ENCODE results near the gene P4HA2. TPM values are rescaled to one million over a fixed set of nuclear protein-coding genes. Genes with fewer than 3 reads are reported as not detected.

Gene P4HA2
- total RNA-seq, 3 donors from 2014 or later = 0.86 to 3.5 (median 1.3) TPM

DNA sequence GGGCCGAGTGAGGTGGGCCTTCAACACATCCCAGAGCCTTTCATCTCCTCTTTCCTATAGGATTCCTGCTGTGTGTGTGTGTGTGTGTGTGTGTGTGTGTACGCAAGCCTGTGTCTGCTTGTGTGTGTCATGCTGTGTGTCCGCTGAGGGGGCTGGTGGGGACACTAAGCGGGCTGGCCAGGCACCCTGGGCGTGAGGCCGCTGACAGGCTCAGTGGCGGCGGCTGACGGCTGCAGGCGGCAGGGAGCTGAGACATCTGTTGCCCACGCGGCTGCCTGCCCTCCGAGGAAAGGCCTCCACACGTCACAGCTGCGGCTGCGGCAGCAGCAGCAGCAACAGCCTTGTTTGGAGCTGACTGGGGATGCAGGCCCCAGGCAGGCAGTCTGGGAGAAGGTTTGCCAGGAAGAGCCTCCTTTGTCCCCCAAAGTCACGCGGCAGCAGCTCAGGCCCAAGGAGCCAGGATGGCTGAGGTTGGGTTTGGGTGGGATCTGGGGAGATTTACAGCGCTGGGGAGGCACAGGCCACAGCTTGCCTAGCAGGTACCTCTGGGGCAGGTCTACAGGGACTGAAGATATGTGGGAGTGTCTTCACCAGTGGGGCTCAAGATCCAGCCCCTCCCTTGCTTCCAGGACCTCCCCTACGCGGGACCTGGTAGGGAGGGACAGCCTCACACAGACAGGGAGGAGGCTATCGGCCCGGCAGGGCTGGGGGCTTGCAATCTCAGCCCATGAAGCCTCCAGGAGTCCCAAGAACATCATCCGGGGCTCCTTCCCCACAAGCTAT lies 31.6 kb upstream of the P4HA2 start:
- Mint-ChIP-seq H3K4me3 (no peak overlapping the region), H3K36me3 (ENCODE audit: insufficient read depth) (no peaks in the 10 kb centered on the region), H3K9me3 (no peaks in the 10 kb centered on the region), H3K4me1 (ENCODE audit: low read depth) (peaks cover 12% of the 10 kb centered on the region), H3K27me3 (ENCODE audit: low read depth) (peaks cover 17% of the 10 kb centered on the region)
- ATAC-seq (no peak), DNase-seq (no peak)

DNA sequence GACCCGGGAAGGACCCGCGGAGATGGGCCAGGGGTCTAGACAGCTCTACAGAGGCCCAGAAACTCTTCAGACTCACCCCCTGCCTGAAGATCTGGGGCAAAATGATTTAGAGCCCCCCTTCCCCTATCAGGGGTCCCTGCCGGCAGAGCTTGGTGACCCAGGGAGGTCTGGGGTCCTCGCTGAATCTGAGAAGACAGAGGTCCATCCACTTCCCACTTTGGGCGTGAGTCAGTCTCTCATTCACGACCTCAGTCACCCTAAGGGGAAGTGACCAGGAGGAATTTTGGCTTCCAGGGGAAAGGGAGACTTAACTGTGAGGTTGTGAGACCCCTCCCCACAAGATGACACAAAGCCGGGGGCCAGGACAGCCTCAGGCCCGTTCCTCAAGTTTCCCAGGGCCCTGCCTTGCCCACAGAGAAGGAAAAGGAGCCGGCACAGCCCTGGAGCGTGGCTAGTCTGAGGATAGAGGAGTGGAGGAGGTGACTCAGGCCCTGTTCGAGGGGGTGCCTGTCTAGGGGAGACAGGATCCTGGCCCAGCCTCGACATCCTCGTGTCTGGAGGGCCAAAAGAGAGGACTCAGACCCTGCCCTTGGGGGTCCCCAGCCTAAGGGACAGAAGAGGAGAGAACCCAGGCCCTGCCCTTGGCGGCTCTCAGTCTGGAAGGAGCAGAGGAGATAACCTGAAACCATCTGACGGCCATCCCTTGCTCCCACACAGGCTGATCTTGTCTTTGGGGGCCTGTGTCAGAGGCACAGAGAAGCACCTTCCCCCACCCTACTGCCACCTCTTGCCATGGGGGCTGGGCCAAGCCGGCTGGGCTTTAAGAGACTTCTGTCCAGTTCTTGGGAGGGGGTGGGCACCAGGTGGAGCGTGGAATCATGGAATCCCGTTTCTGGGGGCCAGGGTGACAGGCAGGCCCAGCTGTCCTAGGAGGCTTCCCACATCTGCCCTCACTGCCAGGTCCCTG lies 30.7 kb upstream of the P4HA2 start:
- DNase-seq (no peak), ATAC-seq (no peak)
- Mint-ChIP-seq H3K4me3 (no peak overlapping the region), H3K9me3 (no peaks in the 10 kb centered on the region), H3K36me3 (ENCODE audit: insufficient read depth) (no peaks in the 10 kb centered on the region), H3K4me1 (ENCODE audit: low read depth) (peaks cover 9% of the 10 kb centered on the region), H3K27me3 (ENCODE audit: low read depth) (peaks cover 17% of the 10 kb centered on the region)

- DNase-seq = no peak
- peaks cover 17% of the 10 kb centered on the region for H3K27me3 Mint-ChIP-seq (ENCODE audit: low read depth)
- H3K36me3 Mint-ChIP-seq (ENCODE audit: insufficient read depth) = no peaks in the 10 kb centered on the region
- H3K4me1 Mint-ChIP-seq (ENCODE audit: low read depth) = peaks cover 9% of the 10 kb centered on the region
- no peak within 1 kb of the TSS for H3K4me3 Mint-ChIP-seq
- H3K9me3 Mint-ChIP-seq = no peaks in the 10 kb centered on the region
- ATAC-seq = no peak
Observed at GRCh38 chr5:132257131-132258101, 29.8 kb upstream of the P4HA2 start, which contains the start of gene PDLIM4. TSS of gene PDLIM4 (plus strand) at chr5:132257696. CDS start at chr5:132257735, 39 bp downstream.

GRCh38 chr5:132256783-132257130 lies 29.1 kb upstream of the P4HA2 start:
- ATAC-seq (no peak), DNase-seq (no peak)
- H3K27me3 Mint-ChIP-seq (ENCODE audit: low read depth) = peaks cover 17% of the 10 kb centered on the region
- H3K4me1 Mint-ChIP-seq (ENCODE audit: low read depth) = peaks cover 9% of the 10 kb centered on the region
- H3K4me3 Mint-ChIP-seq = no peak overlapping the region
- H3K36me3 Mint-ChIP-seq (ENCODE audit: insufficient read depth) = no peaks in the 10 kb centered on the region
- no peaks in the 10 kb centered on the region for H3K9me3 Mint-ChIP-seq

DNA sequence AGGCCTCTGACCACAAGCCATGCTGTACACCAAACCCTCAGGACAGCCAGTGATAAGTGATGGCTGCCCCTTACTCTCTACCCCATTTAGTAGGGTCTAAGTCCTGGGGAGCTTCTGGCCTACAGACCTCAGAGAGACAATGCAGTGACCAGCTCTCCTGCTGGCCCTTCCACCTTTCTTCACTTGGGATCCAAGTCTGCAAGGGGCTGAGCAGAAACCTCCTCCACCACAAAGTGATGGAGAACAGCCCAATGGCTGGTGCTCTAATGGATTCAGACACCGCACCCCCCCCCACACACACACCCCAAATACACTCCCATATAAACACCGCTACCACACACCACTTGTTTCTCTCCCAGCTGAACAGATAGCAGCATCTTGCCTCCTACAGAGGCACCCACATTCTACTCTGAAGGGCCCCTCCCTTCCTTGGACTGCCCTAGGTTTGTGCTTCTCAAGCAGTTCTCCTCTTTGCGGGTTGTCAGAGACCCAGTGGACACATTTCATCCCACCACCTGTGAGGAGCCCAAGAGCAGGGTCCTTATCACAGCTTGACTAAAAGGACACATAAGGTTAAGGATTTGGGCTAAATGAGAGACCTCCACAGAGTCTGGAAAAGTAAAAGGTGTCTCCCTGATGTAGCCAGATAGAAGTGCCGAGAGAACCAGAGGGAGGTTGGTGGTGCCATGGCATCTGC lies 28.6 kb upstream of the P4HA2 start:
- ATAC-seq (no peak), DNase-seq (no peak)
- Mint-ChIP-seq H3K4me1 (ENCODE audit: low read depth) (peaks cover 9% of the 10 kb centered on the region), H3K36me3 (ENCODE audit: insufficient read depth) (no peaks in the 10 kb centered on the region), H3K9me3 (no peaks in the 10 kb centered on the region), H3K4me3 (no peak overlapping the region), H3K27me3 (ENCODE audit: low read depth) (peaks cover 17% of the 10 kb centered on the region)

- H3K4me1 Mint-ChIP-seq (ENCODE audit: low read depth) = no peaks in the 10 kb centered on the region
- H3K36me3 Mint-ChIP-seq (ENCODE audit: insufficient read depth) = no peaks in the 10 kb centered on the region
- no peaks in the 10 kb centered on the region for H3K9me3 Mint-ChIP-seq
- DNase-seq = no peak
- no peak overlapping the region for H3K4me3 Mint-ChIP-seq
- peaks cover 17% of the 10 kb centered on the region for H3K27me3 Mint-ChIP-seq (ENCODE audit: low read depth)
- ATAC-seq = no peak
Observed at GRCh38 chr5:132254321-132254977, 26.8 kb upstream of the P4HA2 start.

GRCh38 chr5:132253452-132254320 lies 26.0 kb upstream of the P4HA2 start:
- no peak for ATAC-seq
- Mint-ChIP-seq H3K4me1 (ENCODE audit: low read depth) (no peaks in the 10 kb centered on the region), H3K27me3 (ENCODE audit: low read depth) (peaks cover 17% of the 10 kb centered on the region), H3K36me3 (ENCODE audit: insufficient read depth) (no peaks in the 10 kb centered on the region), H3K4me3 (no peak overlapping the region), H3K9me3 (no peaks in the 10 kb centered on the region)
- no peak for DNase-seq

GRCh38 chr5:132253008-132253441 lies 25.4 kb upstream of the P4HA2 start:
- no peak for DNase-seq
- peaks cover 14% of the 10 kb centered on the region for H3K27me3 Mint-ChIP-seq (ENCODE audit: low read depth)
- no peak for ATAC-seq
- H3K9me3 Mint-ChIP-seq = no peaks in the 10 kb centered on the region
- H3K36me3 Mint-ChIP-seq (ENCODE audit: insufficient read depth) = no peaks in the 10 kb centered on the region
- H3K4me1 Mint-ChIP-seq (ENCODE audit: low read depth) = no peaks in the 10 kb centered on the region
- no peak overlapping the region for H3K4me3 Mint-ChIP-seq

DNA sequence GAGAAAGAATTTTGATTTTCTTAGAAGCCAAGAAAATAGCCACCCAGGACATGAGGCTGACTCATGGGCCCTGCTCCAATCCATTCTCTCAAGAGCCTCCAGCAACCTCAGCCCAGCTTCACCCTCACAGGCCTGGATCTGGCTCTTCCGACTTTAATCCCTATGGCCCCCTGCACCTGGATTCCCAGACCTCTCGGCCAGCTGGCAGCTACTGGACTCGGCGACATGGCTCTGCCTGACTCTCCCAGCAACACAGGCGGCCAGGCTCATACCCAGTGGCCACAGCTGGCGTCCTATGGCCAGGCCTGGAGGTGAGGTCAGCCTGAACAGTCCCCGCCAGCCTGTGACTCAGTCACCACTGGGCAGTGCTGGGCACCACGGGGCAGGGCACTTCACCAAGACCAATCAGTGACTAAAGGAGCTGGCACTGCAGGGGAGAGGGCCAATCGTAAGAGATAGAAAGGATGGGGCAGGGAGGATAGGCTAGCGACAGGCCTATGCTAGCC lies 23.6 kb upstream of the P4HA2 start:
- peaks cover 8% of the 10 kb centered on the region for H3K9me3 Mint-ChIP-seq
- H3K4me1 Mint-ChIP-seq (ENCODE audit: low read depth) = no peaks in the 10 kb centered on the region
- H3K36me3 Mint-ChIP-seq (ENCODE audit: insufficient read depth) = no peaks in the 10 kb centered on the region
- DNase-seq = no peak
- no peak overlapping the region for H3K4me3 Mint-ChIP-seq
- no peak for ATAC-seq
- H3K27me3 Mint-ChIP-seq (ENCODE audit: low read depth) = peaks cover 11% of the 10 kb centered on the region

DNA sequence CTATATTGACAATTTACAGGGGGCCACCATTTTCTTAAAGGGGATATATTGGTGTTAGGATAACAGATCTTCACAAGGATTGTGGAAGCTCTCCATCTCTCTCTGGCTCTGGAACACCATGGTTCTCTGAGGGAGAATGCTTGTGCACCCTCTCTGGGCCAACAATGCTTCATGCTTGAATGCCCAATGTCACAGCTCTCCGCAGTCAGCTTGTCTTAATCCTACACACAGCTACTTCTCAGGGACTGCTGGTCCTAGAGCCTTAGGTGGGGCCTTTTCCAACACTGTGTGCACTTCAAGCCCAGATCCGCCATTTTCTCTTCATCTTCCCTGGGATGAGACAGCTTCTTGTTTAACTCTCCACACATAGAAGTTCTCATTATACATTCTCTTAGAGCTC lies 22.9 kb upstream of the P4HA2 start:
- Mint-ChIP-seq H3K4me3 (no peak overlapping the region), H3K27me3 (ENCODE audit: low read depth) (peaks cover 4% of the 10 kb centered on the region), H3K4me1 (ENCODE audit: low read depth) (no peaks in the 10 kb centered on the region), H3K36me3 (ENCODE audit: insufficient read depth) (no peaks in the 10 kb centered on the region), H3K9me3 (peaks cover 14% of the 10 kb centered on the region)
- no peak for ATAC-seq
- no peak for DNase-seq

- no peaks in the 10 kb centered on the region for H3K4me1 Mint-ChIP-seq (ENCODE audit: low read depth)
- DNase-seq (no peak), ATAC-seq (no peak)
- peaks cover 3% of the 10 kb centered on the region for H3K27me3 Mint-ChIP-seq (ENCODE audit: low read depth)
- H3K36me3 Mint-ChIP-seq (ENCODE audit: insufficient read depth) = peaks cover 4% of the 10 kb centered on the region
- H3K9me3 Mint-ChIP-seq = peaks cover 37% of the 10 kb centered on the region
- no peak overlapping the region for H3K4me3 Mint-ChIP-seq
Observed at GRCh38 chr5:132246806-132247205, 19.2 kb upstream of the P4HA2 start.

DNA sequence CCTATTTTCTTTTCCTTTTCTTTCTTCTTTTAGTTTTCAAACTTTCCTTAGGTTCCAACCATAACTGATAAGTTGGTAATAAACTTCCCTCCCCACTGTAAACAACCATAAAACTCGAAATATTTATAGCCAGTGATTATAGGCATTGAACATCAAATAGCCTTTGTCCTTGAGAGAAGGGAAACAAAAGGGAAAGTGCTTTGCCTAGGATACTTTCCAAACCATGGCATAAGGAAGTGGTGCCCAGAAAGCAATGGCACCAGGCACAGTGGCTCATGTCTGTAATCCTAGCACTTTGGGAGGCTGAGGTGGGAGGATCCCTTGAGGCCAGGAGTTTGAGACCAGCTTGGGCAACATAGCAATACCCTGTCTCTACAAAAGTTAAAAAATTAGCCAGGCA lies 17.9 kb upstream of the P4HA2 start:
- no peak for DNase-seq
- ATAC-seq = no peak
- Mint-ChIP-seq H3K4me1 (ENCODE audit: low read depth) (no peaks in the 10 kb centered on the region), H3K9me3 (peaks cover 46% of the 10 kb centered on the region), H3K27me3 (ENCODE audit: low read depth) (peaks cover 3% of the 10 kb centered on the region), H3K4me3 (no peak overlapping the region), H3K36me3 (ENCODE audit: insufficient read depth) (peaks cover 4% of the 10 kb centered on the region)
